Measurements from ENCODE around the gene ZNF143.

The ZNF143 gene

DNA sequence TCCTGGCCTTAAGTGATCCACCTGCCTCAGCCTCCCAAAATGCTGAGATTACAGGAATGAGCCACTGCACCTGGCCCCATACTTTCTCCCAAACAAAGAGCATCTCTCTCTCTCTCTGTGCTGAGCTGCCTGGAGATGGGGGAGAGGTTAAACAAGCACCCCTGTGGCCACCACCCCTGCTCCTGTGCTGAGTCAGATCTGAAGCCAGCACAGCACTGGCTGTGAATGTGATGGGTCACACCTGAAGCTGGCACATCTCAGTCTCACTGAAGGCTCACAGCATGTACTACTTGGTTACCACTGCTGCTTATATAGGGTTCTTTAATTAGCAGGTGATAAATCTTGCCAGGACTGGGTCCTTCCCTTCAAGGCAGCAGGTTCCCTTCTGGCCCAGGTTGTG lies 101.9 kb downstream of the ZNF143 start:
- DNase-seq: peak in 1 of 2 donors; percentile 14

DNA sequence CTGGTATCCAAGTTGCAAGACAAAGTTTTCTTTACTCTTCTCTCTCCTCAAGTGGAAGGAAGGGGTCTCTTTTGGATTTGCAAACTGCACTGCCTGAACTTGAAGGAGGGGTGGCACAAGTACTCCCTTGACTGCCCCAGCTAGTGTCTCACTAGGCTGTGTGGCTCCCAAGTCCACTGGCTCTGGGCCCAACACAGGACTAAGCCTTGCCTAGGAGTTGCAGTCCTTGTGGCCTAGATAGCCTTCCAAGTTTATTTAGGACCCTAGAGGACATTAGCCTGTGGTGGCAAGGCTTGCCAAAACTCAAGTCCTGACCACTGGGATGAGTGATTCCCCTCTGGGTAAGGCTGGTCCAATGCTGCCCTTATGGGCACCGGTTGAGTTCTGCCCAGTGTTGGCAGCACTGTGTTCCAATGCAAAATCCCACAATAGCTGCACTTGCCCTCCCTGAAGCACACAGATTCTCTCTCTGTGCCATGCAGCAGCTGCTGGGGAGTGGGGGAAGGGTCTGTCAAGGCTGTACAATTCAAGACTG lies 102.5 kb downstream of the ZNF143 start:
- Mint-ChIP-seq H3K27ac (no peak overlapping the region), H3K27me3 (peaks cover 9% of the 10 kb centered on the region), H3K4me1 (peaks cover 17% of the 10 kb centered on the region), H3K9me3 (peaks cover 13 to 31% of the 10 kb centered on the region in 2 donors), H3K4me3 (no peak overlapping the region)
- ATAC-seq (no peak), DNase-seq (no peak)

More for the DNA sequence above, 101.9 kb downstream of the ZNF143 start:
- peaks cover 17% of the 10 kb centered on the region for H3K4me1 Mint-ChIP-seq
- H3K4me3 Mint-ChIP-seq: no peak overlapping the region
- no peak overlapping the region for H3K27ac Mint-ChIP-seq
- no peak for ATAC-seq
- H3K27me3 Mint-ChIP-seq: peaks cover 8% of the 10 kb centered on the region
- H3K9me3 Mint-ChIP-seq: peaks cover 13 to 31% of the 10 kb centered on the region in 2 donors

DNA sequence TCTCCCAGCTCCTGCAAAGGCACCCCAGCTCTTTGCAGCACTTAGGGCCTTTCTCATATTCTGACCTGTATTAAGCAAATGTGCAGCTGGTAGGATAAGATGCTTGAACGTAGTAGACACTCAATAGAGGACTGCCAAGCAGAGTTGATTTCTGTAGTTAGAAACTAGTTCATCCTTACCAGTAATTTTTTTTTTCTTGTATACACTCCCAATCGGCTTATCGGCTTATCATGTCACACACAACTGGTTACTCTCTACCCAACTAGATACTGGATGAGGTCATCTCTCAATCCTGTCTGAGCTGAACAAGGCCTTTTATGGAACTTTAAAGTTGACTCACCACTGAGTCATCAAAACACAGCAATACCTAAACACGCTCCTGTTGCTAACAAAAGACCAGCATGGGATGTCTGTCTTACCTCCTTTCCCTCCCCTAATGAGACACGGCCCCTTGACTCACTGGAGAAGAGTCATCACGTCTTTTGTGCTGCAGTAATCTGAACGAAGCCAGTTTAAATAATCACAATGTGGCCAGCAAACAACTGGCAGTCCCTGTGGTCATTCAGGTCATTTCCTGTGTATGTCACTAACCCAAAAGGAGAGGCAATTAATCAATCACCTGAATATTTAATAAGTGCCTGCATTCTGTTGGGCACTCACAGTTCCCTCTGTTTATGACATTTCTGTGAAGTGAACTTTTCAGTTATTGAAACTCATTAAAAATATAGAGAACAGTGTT lies 105.2 kb downstream of the ZNF143 start:
- peak; percentile 45 to 76 for DNase-seq
- Mint-ChIP-seq H3K4me1 (peaks cover 25% of the 10 kb centered on the region), H3K27me3 (peaks cover 36% of the 10 kb centered on the region), H3K9me3 (peaks cover 6 to 18% of the 10 kb centered on the region in 2 donors), H3K4me3 (peak overlapping the region; percentile 36 to 58), H3K27ac (peak overlapping the region; percentile 90 to 91)
- ATAC-seq: peak; percentile 99

DNA sequence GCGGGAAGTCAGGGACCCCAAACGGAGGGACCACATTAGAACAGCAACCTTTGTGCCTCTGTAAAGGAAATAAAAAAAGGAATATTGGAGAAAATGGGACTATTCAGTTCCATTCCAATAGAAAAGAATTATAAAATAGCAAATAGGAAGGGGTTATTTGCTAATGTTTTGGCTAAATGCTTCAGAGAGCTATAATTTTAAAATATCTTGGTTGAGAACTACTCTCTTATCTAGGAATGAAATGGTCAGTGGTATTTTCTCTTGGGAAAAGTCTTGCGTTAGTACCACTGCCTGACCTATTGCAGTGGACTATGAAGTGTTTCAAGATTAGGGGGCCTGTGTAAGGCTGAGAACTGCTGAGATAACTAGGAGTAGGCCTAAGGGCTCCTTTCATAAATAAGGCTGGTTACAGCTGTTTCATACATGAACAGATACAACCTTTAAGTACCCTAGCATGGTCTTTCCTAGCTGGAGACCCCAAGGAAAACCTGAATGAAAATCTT lies 105.8 kb downstream of the ZNF143 start:
- no peak overlapping the region for H3K4me3 Mint-ChIP-seq
- H3K27ac Mint-ChIP-seq: peak overlapping the region in 1 of 2 donors; percentile 35
- H3K27me3 Mint-ChIP-seq: peaks cover 40% of the 10 kb centered on the region
- H3K9me3 Mint-ChIP-seq: peaks cover under 1 to 12% of the 10 kb centered on the region in 2 donors
- H3K4me1 Mint-ChIP-seq: peaks cover 25% of the 10 kb centered on the region
- DNase-seq: no peak
- ATAC-seq: no peak

DNA sequence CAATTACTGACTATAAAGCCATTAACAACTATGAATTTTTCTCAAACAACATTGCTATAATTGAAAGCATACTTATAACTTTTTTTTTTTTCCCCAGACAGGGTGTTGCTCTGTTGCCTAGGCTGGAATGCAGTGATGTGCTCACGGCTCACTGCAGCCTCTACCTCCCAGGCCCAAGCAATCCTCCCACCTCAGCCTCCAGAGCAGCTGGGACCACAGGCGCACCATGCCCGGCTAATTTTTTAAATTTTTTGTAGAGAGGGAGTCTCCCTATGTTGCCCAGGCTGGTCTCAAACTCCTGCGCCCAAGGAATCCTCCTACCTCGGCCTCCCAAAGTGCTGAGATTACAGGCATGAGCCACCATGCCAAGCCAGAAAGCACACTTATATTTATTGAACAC lies 106.6 kb downstream of the ZNF143 start:
- H3K4me1 Mint-ChIP-seq: peaks cover 31% of the 10 kb centered on the region
- DNase-seq: no peak
- no peak overlapping the region for H3K4me3 Mint-ChIP-seq
- H3K9me3 Mint-ChIP-seq: peaks cover 0 to 4% of the 10 kb centered on the region in 2 donors
- peaks cover 43% of the 10 kb centered on the region for H3K27me3 Mint-ChIP-seq
- no peak overlapping the region for H3K27ac Mint-ChIP-seq
- ATAC-seq: no peak

DNA sequence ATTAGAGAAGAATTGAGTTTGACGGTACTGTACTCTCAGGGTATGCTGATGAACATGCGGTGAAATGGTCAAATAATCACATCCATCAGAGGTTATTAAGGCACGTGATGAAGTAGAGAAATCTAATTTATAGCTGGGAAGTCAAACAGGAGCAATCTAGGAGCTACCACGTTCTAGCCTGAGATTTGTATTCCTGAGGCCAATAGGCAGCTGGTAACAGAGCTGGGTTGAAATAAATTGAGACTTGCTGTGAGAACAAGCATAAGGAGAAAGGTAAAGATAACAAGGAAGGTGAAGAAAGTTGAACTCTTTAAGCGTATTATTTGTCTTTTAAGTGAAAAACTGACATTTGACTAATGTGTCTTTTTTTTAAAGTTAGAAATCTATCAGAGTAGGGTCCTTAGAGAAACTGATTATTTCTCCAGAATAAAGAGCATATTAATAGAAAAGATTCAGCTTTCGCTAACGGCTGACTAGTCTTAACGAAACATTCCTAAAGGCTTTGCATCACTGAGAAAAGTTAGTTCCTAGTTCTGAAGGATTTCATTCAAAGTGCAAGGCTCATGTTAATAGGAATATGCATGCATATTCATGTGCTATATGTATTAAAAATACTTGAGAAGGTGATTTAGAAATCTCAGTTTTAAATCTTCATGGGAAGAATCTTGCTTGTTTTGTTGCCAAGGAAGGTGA lies 107.5 kb downstream of the ZNF143 start:
- Mint-ChIP-seq H3K27ac (peak overlapping the region in 1 of 2 donors; percentile 64), H3K4me1 (peaks cover 31% of the 10 kb centered on the region), H3K4me3 (no peak overlapping the region), H3K9me3 (no peaks in the 10 kb centered on the region), H3K27me3 (peaks cover 39% of the 10 kb centered on the region)
- no peak for ATAC-seq
- no peak for DNase-seq

DNA sequence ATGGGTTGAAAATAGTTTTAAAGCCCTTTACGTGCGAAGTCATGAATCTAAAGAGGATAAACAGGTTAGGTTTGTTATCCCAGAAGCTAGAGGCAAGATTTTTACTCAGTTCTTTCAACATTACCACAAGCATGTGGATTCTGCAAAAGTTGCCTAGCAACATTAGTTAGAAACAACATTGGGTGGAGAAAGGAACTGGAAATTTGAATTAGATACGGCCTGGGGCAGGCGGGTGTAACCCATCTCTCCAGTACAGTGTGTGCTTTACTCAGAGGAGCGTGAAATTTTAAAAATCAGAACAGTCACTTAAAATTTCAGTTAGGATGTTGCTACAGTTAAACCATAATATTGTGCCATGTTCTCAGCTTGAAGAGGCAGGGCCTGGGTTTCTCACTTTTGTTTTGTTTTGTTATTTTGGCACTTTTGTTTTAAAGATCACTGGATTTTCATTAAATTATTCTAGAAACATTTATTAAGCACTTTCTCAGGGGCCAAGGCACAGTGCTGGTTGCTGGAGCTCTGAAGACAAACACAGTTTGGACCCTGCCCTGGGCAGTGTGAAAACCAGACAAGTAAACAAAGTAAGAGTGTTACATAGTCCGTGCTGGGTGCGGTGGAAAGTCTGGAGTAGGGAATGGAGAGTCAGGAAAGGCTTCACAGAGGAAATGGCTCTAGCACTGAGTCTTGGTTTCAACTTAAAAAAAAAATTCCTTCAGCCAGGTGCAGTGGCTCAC lies 108.2 kb downstream of the ZNF143 start:
- Mint-ChIP-seq H3K27ac (peak overlapping the region; percentile 59 to 64), H3K4me3 (no peak overlapping the region), H3K27me3 (peaks cover 39% of the 10 kb centered on the region), H3K4me1 (peaks cover 31% of the 10 kb centered on the region), H3K9me3 (no peaks in the 10 kb centered on the region)
- ATAC-seq: no peak
- DNase-seq: no peak

DNA sequence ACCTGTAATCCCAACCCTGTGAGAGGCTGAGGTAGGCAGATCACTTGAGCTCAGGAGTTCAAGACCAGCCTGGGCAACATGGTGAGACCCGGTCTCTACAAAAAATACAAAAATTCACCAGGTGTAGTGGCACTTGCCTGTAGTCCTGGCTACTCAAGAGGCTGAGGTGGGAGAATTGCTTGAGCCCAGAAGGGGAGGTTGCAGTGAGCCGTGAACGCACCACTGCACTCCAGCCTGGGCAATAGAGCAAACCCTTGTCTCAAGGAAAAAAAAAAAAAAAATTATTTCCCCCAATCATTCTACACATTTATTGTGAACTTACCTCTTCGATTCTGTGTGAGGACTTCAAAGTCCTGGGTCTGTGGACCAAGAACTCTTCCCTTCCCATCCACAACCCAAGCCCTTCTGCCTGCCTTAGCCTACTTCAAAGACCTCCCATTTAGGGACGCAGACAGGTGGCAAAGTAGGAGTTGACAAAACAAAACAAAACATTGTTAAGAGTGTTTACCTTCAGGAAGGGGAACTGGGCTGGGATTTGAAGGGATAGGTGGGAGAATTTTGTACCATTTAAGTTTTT lies 108.9 kb downstream of the ZNF143 start:
- no peak for ATAC-seq
- H3K9me3 Mint-ChIP-seq: no peaks in the 10 kb centered on the region
- H3K27me3 Mint-ChIP-seq: peaks cover 39% of the 10 kb centered on the region
- no peak overlapping the region for H3K4me3 Mint-ChIP-seq
- H3K27ac Mint-ChIP-seq: no peak overlapping the region
- peaks cover 33% of the 10 kb centered on the region for H3K4me1 Mint-ChIP-seq
- no peak for DNase-seq

DNA sequence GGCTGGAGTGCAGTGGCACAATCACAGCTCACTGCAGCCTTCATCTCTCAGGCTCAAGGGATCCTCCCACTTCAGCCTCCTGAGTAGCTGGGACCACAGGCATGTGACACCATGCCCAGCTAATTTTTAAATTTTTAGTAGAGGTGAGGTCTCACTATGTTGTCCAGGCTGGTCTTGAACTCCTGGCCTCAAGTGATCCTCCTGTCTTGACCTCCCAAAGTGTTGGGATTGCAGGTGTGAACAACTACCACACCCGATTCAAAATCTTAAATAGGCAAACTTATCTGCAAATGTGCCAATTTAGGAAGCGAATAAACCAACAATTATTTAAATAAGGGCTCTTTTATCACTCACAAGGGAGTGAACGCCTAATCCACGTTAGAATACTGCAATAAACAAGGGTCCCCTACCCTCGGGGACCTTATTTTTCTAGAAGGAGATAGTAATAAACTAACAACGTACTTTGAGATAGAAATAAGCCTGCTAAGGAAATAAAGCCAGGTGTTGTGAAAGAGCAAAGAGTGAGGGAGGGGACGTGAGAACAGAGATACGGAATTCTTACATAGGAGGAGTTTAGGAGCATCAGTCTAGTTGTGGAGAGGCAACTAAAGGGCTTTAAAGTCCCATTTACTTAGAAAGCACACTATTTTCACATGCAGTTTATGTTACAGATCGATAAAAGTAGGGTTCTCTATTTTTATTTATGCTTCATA lies 109.7 kb downstream of the ZNF143 start:
- Mint-ChIP-seq H3K27ac (no peak overlapping the region), H3K27me3 (peaks cover 45% of the 10 kb centered on the region), H3K4me1 (peaks cover 35% of the 10 kb centered on the region), H3K9me3 (no peaks in the 10 kb centered on the region), H3K4me3 (no peak overlapping the region)
- ATAC-seq (no peak), DNase-seq (no peak)

DNA sequence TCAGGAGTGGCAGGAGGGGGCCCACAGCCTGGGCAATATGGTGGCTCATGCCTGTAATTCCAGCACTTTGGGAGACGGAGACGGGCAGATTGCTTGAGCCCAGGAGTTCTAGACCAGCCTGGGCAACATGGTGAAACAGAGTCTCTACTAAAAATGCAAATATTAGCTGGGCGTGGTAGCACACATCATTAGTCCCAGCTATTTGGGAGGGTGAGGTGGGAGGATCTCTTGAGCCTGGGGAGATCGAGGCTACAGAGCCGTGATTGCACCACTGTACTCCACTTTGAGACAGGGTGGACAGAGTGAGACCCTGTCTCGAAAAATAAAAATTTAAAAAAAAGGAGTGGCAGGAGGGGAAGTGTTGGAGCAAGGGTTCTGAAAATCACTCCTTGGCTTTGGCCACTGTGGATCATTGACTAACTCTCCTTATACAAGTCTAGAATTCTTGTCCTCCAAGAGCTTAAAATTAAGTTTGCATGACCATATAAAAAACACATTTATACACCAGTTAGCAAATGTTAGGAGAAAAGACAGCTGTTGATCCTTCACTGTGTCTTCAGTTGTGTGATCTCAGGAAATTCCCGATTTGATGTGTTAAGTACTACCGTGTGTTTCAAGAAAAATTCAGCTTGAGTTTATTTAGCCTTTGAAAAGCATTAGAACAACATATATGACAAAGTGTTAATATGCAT lies 110.4 kb downstream of the ZNF143 start:
- no peak for DNase-seq
- no peak overlapping the region for H3K4me3 Mint-ChIP-seq
- peaks cover 46% of the 10 kb centered on the region for H3K27me3 Mint-ChIP-seq
- peaks cover 33% of the 10 kb centered on the region for H3K4me1 Mint-ChIP-seq
- H3K27ac Mint-ChIP-seq: no peak overlapping the region
- no peaks in the 10 kb centered on the region for H3K9me3 Mint-ChIP-seq
- ATAC-seq: no peak

DNA sequence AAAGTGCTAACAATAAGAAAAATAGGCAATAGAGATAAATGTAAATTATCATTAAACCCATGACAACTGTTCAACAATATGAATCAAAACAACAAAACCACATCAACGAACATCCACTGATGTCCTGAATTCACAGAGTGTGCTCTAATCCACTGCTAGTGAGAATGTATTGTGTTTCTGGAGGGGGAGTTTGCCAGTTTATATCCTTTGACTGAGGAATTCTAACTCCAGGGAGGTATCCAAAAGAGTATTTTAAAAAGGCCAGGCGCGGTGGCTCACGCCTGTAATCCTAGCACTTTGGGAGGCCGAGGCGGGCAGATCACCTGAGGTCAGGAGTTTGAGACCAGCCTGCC lies 110.9 kb downstream of the ZNF143 start:
- H3K27me3 Mint-ChIP-seq: peaks cover 46% of the 10 kb centered on the region
- no peak overlapping the region for H3K27ac Mint-ChIP-seq
- DNase-seq (no peak), ATAC-seq (no peak)
- no peaks in the 10 kb centered on the region for H3K9me3 Mint-ChIP-seq
- peaks cover 33% of the 10 kb centered on the region for H3K4me1 Mint-ChIP-seq
- H3K4me3 Mint-ChIP-seq: peak overlapping the region; percentile 77 to 93

DNA sequence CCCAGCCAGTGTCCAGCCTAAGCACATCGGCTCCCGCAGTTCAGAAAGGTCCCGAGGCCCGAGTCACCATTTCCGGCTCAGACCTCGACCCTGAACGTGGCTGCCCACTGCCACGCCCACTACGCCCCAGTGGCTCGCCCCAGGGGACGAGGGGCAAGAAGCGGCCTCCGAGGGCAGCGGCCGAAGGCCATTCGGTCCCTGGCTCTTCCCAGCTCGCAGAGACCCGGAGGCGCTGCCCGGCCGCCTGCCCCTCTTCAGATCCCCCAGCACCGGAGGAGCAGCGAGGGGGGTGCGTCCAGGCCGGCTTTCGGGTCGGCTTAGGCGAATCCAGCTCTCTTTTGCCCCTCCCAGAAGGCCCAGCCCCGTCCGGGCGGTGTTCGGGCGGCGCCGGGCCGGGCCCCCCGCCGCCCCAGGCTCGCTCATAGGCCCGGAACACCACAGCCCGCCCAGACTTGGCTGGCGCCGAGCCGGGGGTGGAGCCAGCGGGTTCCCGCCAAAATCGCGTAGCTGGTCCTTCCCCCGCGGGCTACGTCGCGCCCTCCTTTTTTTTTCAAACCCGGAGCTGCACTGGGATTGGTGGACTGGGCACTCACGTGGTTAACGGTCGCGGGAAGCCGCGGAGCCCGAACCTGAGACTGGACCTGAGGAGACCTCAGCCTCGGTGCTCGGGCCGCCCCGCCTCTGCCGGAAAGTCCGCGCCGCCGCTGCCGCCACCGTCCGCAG lies 112.4 kb downstream of the ZNF143 start, which contains the start of gene WEE1:
TSS of gene WEE1 (plus strand) at position 619 of the 723 bp plus-strand sequence. CDS start 264 bp downstream, outside the sequence.
- Mint-ChIP-seq H3K27ac (peak within 1 kb of the TSS; percentile 94 to 95), H3K4me1 (peaks cover 44% of the 10 kb centered on the region), H3K27me3 (peaks cover 46% of the 10 kb centered on the region), H3K4me3 (peak within 1 kb of the TSS; percentile 93 to 96), H3K9me3 (no peaks in the 10 kb centered on the region)
- ATAC-seq: peak; percentile 96
- DNase-seq: peak; percentile 99

DNA sequence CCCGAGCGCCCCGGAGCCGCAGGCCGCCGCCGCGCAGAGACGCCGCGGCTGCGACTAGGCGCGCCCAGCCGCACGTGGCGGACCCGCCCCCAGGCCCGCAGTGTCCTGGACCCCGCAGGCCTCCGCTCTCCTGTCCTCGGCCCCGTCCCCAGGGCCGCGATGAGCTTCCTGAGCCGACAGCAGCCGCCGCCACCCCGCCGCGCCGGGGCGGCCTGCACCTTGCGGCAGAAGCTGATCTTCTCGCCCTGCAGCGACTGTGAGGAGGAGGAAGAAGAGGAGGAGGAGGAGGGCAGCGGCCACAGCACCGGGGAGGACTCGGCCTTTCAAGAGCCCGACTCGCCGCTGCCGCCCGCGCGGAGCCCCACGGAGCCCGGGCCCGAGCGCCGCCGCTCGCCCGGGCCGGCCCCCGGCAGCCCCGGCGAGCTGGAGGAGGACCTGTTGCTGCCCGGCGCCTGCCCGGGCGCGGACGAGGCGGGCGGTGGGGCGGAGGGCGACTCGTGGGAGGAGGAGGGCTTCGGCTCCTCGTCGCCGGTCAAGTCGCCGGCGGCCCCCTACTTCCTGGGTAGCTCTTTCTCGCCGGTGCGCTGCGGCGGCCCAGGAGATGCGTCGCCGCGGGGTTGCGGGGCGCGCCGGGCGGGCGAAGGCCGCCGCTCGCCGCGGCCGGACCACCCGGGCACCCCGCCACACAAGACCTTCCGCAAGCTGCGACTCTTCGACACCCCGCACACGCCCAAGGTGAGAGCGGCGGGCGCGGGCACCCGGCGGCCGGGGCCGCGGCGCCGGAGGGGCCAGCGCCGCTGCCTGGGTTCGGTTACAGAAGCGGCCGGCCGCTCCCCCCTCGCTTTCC lies 113.2 kb downstream of the ZNF143 start:
- H3K4me1 Mint-ChIP-seq: peaks cover 45% of the 10 kb centered on the region
- H3K4me3 Mint-ChIP-seq: peak overlapping the region; percentile 93 to 96
- DNase-seq: peak in 1 of 2 donors; percentile 33
- H3K9me3 Mint-ChIP-seq: no peaks in the 10 kb centered on the region
- H3K27ac Mint-ChIP-seq: peak overlapping the region; percentile 94 to 95
- peak; percentile 67 for ATAC-seq
- peaks cover 38% of the 10 kb centered on the region for H3K27me3 Mint-ChIP-seq
